Measurements from ENCODE around the gene EDDM13. TPM values are rescaled to one million over a fixed set of nuclear protein-coding genes. Genes with fewer than 3 reads are reported as not detected.
"Not testable (repeated sequence)": the region's sequence is repeated elsewhere in the genome, so short reads cannot be mapped to it uniquely, and the experiment has no call there.

The EDDM13 gene
- total RNA-seq, 1 donor = not detected

GRCh38 chr19:56304243-56304642 is 31.7 kb downstream of the EDDM13 start:
- TF ChIP-seq, protein P1, sequence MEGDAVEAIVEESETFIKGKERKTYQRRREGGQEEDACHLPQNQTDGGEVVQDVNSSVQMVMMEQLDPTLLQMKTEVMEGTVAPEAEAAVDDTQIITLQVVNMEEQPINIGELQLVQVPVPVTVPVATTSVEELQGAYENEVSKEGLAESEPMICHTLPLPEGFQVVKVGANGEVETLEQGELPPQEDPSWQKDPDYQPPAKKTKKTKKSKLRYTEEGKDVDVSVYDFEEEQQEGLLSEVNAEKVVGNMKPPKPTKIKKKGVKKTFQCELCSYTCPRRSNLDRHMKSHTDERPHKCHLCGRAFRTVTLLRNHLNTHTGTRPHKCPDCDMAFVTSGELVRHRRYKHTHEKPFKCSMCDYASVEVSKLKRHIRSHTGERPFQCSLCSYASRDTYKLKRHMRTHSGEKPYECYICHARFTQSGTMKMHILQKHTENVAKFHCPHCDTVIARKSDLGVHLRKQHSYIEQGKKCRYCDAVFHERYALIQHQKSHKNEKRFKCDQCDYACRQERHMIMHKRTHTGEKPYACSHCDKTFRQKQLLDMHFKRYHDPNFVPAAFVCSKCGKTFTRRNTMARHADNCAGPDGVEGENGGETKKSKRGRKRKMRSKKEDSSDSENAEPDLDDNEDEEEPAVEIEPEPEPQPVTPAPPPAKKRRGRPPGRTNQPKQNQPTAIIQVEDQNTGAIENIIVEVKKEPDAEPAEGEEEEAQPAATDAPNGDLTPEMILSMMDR (IDR thresholded peaks at IDR 0.05; ENCODE audit: insufficient read depth, low read depth, low read length) = no peak
- DNase-seq (ENCODE audit: low read depth) = no peak
- no peak overlapping the region for H3K4me3 ChIP-seq (ENCODE audit: low read depth, low read length)

DNA sequence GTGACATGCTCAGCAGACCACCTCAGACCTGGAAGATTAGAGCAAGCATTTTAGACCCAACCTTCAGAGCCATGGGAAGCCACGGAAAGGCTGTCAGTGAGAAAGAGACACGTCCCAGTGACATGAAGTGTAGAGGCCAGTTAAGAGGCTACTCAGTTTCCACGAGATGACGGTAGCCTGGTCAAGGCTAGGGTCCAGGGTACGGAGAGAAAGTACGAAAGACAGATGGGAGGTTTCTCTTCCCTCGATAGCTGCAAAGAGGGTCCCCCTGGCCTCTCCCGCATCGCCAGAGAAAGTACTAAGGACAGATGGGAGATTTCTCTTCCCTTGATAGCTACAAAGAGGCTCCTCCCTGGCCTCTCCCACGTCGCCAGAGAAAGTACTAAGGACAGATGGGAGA is 33.5 kb downstream of the EDDM13 start:
- TF ChIP-seq, protein P1 (IDR thresholded peaks at IDR 0.05; ENCODE audit: insufficient read depth, low read depth, low read length) = no peak
- H3K4me3 ChIP-seq (ENCODE audit: low read depth, low read length) = peak overlapping the region; percentile 21
- DNase-seq (ENCODE audit: low read depth) = no peak

DNA sequence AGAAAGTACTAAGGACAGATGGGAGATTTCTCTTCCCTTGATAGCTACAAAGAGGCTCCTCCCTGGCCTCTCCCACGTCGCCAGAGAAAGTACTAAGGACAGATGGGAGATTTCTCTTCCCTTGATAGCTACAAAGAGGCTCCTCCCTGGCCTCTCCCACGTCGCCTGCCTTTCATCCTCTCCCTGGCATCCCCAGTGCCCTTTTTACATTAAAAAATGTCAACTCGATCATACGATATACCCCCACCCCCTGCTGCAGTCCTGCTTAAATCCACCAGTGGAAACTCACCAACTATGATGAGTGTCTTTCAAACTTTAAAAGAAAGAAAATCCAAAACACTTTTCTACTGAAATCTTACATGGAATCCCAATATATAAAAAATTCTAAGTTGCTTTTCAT is 34.5 kb downstream of the EDDM13 start:
- not testable (repeated sequence) for H3K4me3 ChIP-seq (ENCODE audit: low read depth, low read length)
- peak; percentile 13 for DNase-seq (ENCODE audit: low read depth)

DNA sequence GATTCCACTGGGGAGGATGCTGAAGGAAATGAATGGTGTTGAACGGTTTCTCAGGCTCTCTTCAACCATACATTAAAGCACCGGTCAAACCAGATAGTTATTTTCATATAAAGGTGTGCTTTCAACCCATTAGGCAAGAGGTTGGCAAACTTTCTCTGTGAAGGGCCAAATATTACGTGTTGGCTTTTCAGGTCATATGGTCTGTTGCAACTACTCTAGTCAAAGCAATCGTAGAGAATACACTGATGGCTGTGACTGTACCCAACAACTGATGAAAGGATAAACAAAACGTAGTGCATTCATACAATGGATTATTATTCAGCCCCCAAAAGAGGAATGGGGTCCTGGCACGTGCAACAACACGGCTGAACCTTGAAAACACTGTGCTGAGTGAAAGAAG is 36.2 kb downstream of the EDDM13 start:
- TF ChIP-seq, protein P1 (IDR thresholded peaks at IDR 0.05; ENCODE audit: insufficient read depth, low read depth, low read length) = no peak
- DNase-seq (ENCODE audit: low read depth) = no peak
- H3K4me3 ChIP-seq (ENCODE audit: low read depth, low read length) = no peak overlapping the region

DNA sequence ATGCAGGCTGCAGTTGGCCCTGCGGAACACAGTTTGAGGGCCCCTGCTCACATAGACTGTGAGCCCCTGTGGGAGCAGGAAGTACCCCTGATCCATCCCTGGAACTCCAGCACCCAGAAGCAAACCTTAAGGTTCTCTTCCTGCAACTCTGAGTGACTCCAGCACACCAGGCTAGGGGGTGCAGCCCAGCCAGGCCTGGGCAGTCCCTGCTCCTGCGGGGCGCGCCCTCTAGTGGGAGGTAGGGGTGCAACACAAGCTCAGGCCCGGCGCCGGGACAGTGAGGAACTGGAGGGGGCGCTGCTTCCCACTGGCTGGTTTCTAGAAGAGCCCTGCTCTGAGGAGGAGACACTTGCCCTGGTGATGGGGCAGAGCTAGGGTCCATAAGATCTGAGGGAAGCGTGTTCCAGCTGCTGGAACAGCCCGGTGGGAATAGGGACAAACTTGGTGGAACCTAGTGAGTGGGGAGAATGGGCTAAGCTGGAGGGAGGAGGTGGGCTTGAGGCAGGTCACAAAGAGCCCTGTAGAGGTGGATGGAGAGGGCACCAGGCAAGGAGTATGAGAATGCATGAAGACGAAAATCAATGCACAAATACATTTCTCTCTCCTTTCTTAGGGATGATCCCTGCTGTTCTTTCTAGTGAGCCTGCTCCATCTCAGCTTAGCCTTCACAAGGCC is 37.1 kb downstream of the EDDM13 start:
- TF ChIP-seq, protein P1 (IDR thresholded peaks at IDR 0.05; ENCODE audit: insufficient read depth, low read depth, low read length) = peak; percentile 78
- DNase-seq (ENCODE audit: low read depth) = peak; percentile 32
- no peak overlapping the region for H3K4me3 ChIP-seq (ENCODE audit: low read depth, low read length)

GRCh38 chr19:56310462-56310861 is 37.9 kb downstream of the EDDM13 start:
- TF ChIP-seq, protein P1 (IDR thresholded peaks at IDR 0.05; ENCODE audit: insufficient read depth, low read depth, low read length) = no peak
- DNase-seq (ENCODE audit: low read depth) = no peak
- H3K4me3 ChIP-seq (ENCODE audit: low read depth, low read length) = no peak overlapping the region

DNA sequence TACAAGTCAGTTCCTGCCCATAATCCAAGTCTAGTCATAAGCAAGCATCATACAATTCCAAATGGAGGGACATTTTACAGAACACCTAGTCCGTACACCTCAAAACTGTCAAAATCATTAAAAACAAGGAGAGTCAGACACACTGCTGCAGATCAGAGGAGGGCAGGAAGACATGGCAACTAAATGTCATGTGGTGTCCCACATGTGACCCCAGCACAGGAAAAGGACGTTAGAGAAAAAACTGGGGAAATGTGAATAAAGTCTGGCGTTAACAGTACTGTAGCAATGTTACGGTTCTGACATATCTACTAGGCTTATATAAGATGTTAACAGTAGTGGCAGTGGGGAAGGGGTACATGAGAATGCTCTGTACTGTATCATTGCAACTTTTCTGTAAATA is 39.8 kb downstream of the EDDM13 start:
- H3K4me3 ChIP-seq (ENCODE audit: low read depth, low read length) = no peak overlapping the region
- DNase-seq (ENCODE audit: low read depth) = no peak
- TF ChIP-seq, protein P1 (IDR thresholded peaks at IDR 0.05; ENCODE audit: insufficient read depth, low read depth, low read length) = no peak

Measured in fibroblast of villous mesenchyme (primary cell).